Amygdala (tissue), 56 donors: Measurements from ENCODE around the gene ZNF569.
"Not testable (repeated sequence)": the region's sequence is repeated elsewhere in the genome, so short reads cannot be mapped to it uniquely, and the experiment has no call there.

ENCODE experiments used
- DNase-seq, 56 donors: peaks; one replicate each; lab custom pipeline; 2025; lab: John Stamatoyannopoulos, UW

The ZNF569 gene

GRCh38 chr19:37406140-37406846, 61.0 kb downstream of the ZNF569 start:
- not testable (repeated sequence) for DNase-seq

- no peak for DNase-seq
Measured at GRCh38 chr19:37403403-37403802, 63.8 kb downstream of the ZNF569 start.

- no peak for DNase-seq
Measured at GRCh38 chr19:37401078-37401477, 66.2 kb downstream of the ZNF569 start.

- not testable (repeated sequence) for DNase-seq
Measured at GRCh38 chr19:37391399-37391798, 75.8 kb downstream of the ZNF569 start.

- DNase-seq = no peak
Measured at GRCh38 chr19:37389234-37389633, 78.0 kb downstream of the ZNF569 start.

- peak; percentile 84 to 100 (median 97) for DNase-seq
Measured at GRCh38 chr19:37370880-37371661, 96.2 kb downstream of the ZNF569 start, which contains the start of gene ZNF527. ZNF527 (plus strand) TSS chr19:37371099; CDS start chr19:37374199, 3,100 bp downstream.

GRCh38 chr19:37370386-37370879, 96.8 kb downstream of the ZNF569 start:
- DNase-seq = peak in 6 of 56 donors; percentile 12 to 54 (median 26)

GRCh38 chr19:37362733-37363132, 104.5 kb downstream of the ZNF569 start:
- peak in 1 of 56 donors; percentile 3 for DNase-seq

GRCh38 chr19:37361994-37362393, 105.2 kb downstream of the ZNF569 start:
- no peak for DNase-seq
